ENCODE measurements around the gene ZSWIM4.

ZSWIM4 gene

DNA sequence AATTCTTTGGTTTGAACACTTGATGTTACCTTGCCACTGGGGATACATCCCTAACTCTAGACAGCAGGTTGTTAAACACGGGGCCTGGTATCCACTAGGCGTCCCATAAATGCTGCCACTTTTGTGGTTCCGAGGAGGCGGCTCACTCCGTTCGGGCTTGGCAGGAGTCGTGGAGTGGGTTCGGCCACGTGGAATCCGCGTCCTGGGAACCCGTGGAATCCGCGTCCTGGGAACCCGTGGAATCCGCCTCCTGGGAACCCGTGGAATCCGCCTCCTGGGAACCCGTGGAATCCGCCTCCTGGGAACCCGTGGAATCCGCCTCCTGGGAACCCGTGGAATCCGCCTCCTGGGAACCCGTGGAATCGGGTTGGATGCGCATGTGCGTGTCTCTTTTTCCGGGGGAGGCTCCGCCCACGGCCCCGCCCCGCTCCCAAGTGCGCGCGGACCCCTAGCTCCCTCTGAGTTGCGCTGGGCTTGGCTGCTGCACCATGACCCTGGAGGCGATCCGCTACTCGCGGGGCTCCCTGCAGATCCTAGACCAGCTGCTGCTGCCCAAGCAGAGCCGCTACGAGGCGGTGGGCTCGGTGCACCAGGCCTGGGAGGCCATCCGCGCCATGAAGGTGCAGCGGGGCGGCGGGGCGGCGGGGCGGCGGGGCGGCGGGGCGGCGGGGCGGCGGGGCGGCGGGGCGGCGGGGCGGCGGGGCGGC, 31.0 kb upstream of the ZSWIM4 start, which contains the start of gene MRI1:
Gene MRI1, plus strand, starts transcription at position 422 of the 707 bp plus-strand sequence. Its CDS starts 67 bp downstream, at position 489.
- H3K9me3 ChIP-seq = no peaks in the 10 kb centered on the region
- H3K4me1 ChIP-seq (ENCODE audit: control insufficient read depth in 1 of 2, insufficient read depth in 1 of 2, low read depth in 1 of 2, low read length in 1 of 2) = peaks cover 13 to 15% of the 10 kb centered on the region in 2 experiments
- H3K27ac ChIP-seq = no peak within 1 kb of the TSS
- no peaks in the 10 kb centered on the region for H3K27me3 ChIP-seq
- peak within 1 kb of the TSS; percentile 71 to 73 for H3K4me3 ChIP-seq (ENCODE audit: low read depth in 1 of 2, low read length in 1 of 2)
- H3K36me3 ChIP-seq = peaks cover 49% of the 10 kb centered on the region
- TF ChIP-seq, protein P1, sequence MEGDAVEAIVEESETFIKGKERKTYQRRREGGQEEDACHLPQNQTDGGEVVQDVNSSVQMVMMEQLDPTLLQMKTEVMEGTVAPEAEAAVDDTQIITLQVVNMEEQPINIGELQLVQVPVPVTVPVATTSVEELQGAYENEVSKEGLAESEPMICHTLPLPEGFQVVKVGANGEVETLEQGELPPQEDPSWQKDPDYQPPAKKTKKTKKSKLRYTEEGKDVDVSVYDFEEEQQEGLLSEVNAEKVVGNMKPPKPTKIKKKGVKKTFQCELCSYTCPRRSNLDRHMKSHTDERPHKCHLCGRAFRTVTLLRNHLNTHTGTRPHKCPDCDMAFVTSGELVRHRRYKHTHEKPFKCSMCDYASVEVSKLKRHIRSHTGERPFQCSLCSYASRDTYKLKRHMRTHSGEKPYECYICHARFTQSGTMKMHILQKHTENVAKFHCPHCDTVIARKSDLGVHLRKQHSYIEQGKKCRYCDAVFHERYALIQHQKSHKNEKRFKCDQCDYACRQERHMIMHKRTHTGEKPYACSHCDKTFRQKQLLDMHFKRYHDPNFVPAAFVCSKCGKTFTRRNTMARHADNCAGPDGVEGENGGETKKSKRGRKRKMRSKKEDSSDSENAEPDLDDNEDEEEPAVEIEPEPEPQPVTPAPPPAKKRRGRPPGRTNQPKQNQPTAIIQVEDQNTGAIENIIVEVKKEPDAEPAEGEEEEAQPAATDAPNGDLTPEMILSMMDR (IDR thresholded peaks at IDR 0.05) = no peak

DNA sequence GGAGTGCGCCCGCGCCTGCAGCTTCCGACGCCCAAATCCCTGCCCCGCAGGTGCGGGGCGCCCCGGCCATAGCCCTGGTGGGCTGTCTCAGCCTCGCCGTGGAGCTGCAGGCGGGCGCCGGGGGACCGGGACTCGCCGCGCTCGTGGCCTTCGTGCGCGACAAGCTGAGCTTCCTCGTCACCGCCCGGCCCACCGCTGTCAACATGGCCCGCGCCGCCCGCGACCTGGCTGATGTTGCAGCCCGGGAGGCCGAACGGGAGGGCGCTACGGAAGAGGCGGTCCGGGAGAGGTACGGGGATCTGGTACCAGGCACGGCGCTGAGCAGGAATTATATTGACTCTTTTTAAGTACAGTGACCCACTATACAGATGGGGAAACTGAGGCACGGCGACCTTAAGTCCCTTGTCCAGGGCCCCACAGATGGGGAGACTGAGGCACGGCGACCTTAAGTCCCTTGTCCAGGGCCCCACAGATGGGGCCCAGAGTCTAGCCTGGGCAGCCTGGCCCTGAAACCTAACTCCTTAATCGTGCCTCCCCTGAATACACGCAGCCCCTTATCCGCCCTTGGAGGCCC, 30.3 kb upstream of the ZSWIM4 start:
- Histone ChIP-seq H3K36me3 (peaks cover 42% of the 10 kb centered on the region), H3K27me3 (no peaks in the 10 kb centered on the region), H3K4me3 (ENCODE audit: low read depth in 1 of 2, low read length in 1 of 2) (peak overlapping the region; percentile 71 to 73), H3K9me3 (no peaks in the 10 kb centered on the region), H3K27ac (no peak overlapping the region), H3K4me1 (ENCODE audit: control insufficient read depth in 1 of 2, insufficient read depth in 1 of 2, low read depth in 1 of 2, low read length in 1 of 2) (peaks cover 13 to 15% of the 10 kb centered on the region in 2 experiments)
- TF ChIP-seq, protein P1 (IDR thresholded peaks at IDR 0.05) = no peak

DNA sequence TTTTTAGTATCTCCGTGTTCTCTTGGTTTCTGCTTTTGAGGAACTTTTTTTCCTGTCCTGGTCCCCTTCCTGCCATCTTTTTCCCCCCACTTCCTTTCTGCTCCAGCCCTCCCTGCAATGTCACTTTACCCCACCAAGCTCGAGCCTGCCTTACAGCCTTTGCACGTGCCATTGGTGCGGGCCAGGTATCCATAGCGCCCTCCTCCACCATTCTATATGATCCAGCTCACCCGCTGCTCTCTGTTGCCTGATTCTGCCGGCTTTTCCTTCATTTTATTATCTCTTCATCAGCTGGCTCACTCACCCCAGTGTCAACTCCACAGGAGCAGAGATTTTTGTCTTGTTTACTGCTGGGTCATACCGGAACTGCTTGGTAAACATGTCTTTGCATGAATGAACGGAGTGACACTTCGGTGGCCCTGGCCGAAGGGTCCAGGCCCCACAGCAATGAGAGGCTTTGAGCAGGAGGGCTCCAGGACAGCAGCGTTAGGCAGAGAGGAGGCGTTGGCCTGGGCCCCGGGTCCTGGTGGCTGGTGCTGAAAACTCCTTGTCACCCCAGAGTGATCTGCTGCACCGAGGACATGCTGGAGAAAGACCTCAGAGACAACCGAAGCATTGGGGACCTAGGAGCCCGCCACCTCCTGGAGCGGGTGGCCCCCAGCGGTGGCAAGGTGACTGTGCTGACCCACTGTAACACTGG, 29.7 kb upstream of the ZSWIM4 start:
- H3K4me1 ChIP-seq (ENCODE audit: control insufficient read depth in 1 of 2, insufficient read depth in 1 of 2, low read depth in 1 of 2, low read length in 1 of 2) = peaks cover 13 to 15% of the 10 kb centered on the region in 2 experiments
- TF ChIP-seq, protein P1 (IDR thresholded peaks at IDR 0.05) = no peak
- H3K4me3 ChIP-seq (ENCODE audit: low read depth in 1 of 2, low read length in 1 of 2) = peak overlapping the region; percentile 71 to 73
- no peaks in the 10 kb centered on the region for H3K27me3 ChIP-seq
- H3K27ac ChIP-seq = peak overlapping the region; percentile 31
- no peaks in the 10 kb centered on the region for H3K9me3 ChIP-seq
- peaks cover 36% of the 10 kb centered on the region for H3K36me3 ChIP-seq

DNA sequence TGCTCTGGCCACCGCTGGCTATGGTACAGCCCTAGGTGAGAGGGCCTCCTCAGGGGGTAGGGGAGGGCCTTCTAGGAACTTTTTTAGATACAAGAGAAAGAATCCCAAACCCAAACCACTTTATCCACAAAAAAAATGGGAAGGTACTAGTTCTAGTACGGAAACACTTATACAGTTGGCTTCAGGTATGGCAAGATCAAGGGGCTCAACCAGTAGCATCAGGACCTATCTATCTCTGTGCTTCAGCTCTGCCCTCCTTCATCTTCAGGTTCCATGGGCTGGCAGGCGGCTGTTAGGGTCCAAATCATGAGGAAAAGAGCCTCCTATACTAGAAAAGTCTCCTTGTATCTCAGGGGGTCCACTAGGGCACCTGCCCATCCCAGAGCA, 29.2 kb upstream of the ZSWIM4 start:
- H3K36me3 ChIP-seq = peaks cover 30% of the 10 kb centered on the region
- no peaks in the 10 kb centered on the region for H3K27me3 ChIP-seq
- TF ChIP-seq, protein P1 (IDR thresholded peaks at IDR 0.05) = no peak
- no peaks in the 10 kb centered on the region for H3K9me3 ChIP-seq
- H3K4me1 ChIP-seq (ENCODE audit: control insufficient read depth in 1 of 2, insufficient read depth in 1 of 2, low read depth in 1 of 2, low read length in 1 of 2) = peaks cover 13 to 15% of the 10 kb centered on the region in 2 experiments
- no peak overlapping the region for H3K4me3 ChIP-seq (ENCODE audit: low read depth in 1 of 2, low read length in 1 of 2)
- no peak overlapping the region for H3K27ac ChIP-seq

DNA sequence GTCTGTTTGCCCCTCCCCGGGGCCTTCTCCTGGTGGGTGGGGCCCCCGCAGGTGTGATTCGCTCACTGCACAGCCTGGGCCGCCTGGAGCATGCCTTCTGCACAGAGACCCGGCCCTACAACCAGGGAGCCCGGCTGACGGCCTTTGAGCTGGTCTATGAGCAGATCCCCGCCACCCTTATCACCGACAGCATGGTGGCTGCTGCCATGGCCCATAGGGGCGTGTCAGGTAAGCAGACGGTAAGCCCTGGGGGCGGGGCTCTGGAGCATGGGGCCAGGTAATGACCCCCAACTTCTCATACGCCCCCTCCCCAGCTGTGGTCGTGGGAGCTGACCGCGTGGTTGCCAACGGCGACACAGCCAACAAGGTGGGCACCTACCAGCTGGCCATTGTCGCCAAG, 26.7 kb upstream of the ZSWIM4 start:
- Histone ChIP-seq H3K4me1 (ENCODE audit: control insufficient read depth in 1 of 2, insufficient read depth in 1 of 2, low read depth in 1 of 2, low read length in 1 of 2) (peaks cover 13 to 15% of the 10 kb centered on the region in 2 experiments), H3K27me3 (no peaks in the 10 kb centered on the region), H3K27ac (no peak overlapping the region), H3K9me3 (no peaks in the 10 kb centered on the region), H3K4me3 (ENCODE audit: low read depth in 1 of 2, low read length in 1 of 2) (no peak overlapping the region), H3K36me3 (peaks cover 11% of the 10 kb centered on the region)
- TF ChIP-seq, protein P1 (IDR thresholded peaks at IDR 0.05) = no peak
